ENCODE measurements around the gene COL26A1. TPM values are rescaled to one million over a fixed set of nuclear protein-coding genes. Genes with fewer than 3 reads are reported as not detected.
A peak's percentile ranks its signal among the peaks of the same experiment; 100 is the strongest.

Gene COL26A1
- total RNA-seq, 1 donor from 2014 or later, result 66.2 TPM

DNA sequence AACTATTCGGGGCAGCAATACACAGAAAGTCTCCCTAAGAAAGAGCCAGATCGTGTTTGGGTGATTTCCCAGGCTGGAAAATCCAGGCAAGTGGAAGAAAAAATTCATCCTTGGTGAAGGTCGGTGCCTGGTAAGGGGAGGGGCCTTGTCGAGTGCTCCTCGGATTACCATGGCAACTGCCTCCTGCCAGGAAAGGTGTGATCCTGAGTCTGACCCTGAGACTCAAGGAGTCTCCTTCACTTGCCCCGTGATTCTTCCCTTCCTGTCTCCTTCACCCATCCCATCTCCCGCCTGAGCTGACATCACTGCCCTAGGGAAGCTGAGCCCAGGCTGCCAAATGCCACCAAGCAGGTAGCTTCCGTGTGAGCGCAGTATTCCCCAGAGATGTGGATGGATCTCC, 154.2 kb downstream of the COL26A1 start:
- H3K9me3 Mint-ChIP-seq (ENCODE audit: unreplicated experiment), result peaks cover 6% of the 10 kb centered on the region
- H3K27ac Mint-ChIP-seq (ENCODE audit: unreplicated experiment), result no peak overlapping the region
- H3K36me3 Mint-ChIP-seq (ENCODE audit: unreplicated experiment), result no peaks in the 10 kb centered on the region
- no peak overlapping the region for H3K4me3 Mint-ChIP-seq (ENCODE audit: unreplicated experiment)
- DNase-seq, result no peak
- TF ChIP-seq, protein P1, sequence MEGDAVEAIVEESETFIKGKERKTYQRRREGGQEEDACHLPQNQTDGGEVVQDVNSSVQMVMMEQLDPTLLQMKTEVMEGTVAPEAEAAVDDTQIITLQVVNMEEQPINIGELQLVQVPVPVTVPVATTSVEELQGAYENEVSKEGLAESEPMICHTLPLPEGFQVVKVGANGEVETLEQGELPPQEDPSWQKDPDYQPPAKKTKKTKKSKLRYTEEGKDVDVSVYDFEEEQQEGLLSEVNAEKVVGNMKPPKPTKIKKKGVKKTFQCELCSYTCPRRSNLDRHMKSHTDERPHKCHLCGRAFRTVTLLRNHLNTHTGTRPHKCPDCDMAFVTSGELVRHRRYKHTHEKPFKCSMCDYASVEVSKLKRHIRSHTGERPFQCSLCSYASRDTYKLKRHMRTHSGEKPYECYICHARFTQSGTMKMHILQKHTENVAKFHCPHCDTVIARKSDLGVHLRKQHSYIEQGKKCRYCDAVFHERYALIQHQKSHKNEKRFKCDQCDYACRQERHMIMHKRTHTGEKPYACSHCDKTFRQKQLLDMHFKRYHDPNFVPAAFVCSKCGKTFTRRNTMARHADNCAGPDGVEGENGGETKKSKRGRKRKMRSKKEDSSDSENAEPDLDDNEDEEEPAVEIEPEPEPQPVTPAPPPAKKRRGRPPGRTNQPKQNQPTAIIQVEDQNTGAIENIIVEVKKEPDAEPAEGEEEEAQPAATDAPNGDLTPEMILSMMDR (IDR thresholded peaks at IDR 0.05; ENCODE audit: partially characterized antibody, unreplicated experiment), result no peak
- peaks cover 13% of the 10 kb centered on the region for H3K4me1 Mint-ChIP-seq (ENCODE audit: low read depth, unreplicated experiment)
- peaks cover 2% of the 10 kb centered on the region for H3K27me3 Mint-ChIP-seq (ENCODE audit: unreplicated experiment)

DNA sequence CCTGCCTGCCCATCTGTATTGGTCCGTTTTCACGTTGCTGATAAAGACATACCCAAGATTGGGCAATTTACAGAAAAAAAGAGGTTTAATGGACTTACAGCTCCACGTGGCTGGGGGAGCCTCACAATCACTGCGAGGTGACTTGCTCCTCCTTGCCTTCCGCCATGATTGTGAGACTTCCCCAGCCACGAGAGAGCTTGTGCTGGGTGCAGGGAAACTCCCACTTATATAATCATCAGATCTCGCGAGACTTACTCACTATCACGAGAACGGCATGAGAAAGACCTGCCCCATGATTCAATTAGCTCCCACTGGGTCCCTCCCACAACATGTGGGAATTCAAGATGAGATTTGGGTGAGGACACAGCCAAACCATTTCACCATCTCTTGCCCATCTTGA, 154.6 kb downstream of the COL26A1 start:
- Mint-ChIP-seq H3K27ac (ENCODE audit: unreplicated experiment) (no peak overlapping the region), H3K4me3 (ENCODE audit: unreplicated experiment) (no peak overlapping the region), H3K9me3 (ENCODE audit: unreplicated experiment) (peaks cover 6% of the 10 kb centered on the region), H3K4me1 (ENCODE audit: low read depth, unreplicated experiment) (peaks cover 13% of the 10 kb centered on the region), H3K36me3 (ENCODE audit: unreplicated experiment) (no peaks in the 10 kb centered on the region), H3K27me3 (ENCODE audit: unreplicated experiment) (no peaks in the 10 kb centered on the region)
- no peak for DNase-seq
- TF ChIP-seq, protein P1 (IDR thresholded peaks at IDR 0.05; ENCODE audit: partially characterized antibody, unreplicated experiment), result no peak

DNA sequence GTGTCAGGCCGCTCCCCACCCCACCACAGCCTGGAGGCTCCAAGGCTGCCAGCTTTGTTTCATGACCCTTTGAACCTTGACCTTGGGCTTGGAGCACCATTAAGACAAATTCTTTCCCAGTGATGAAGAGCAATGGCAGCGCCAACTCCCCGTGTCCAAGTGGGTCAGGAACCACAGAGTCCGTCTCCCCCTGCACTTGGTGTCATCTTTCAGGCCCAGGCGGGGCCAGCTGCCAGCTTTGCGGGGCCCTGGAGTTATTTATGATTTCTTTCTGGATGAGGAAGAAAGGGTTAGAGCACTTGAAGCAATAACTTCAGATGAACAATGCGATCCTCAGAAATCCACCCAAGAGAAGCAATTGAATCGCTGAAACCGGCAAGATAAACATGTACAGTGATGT, 155.7 kb downstream of the COL26A1 start:
- H3K27ac Mint-ChIP-seq (ENCODE audit: unreplicated experiment), result no peak overlapping the region
- TF ChIP-seq, protein P1 (IDR thresholded peaks at IDR 0.05; ENCODE audit: partially characterized antibody, unreplicated experiment), result no peak
- no peak overlapping the region for H3K4me3 Mint-ChIP-seq (ENCODE audit: unreplicated experiment)
- peaks cover 7% of the 10 kb centered on the region for H3K9me3 Mint-ChIP-seq (ENCODE audit: unreplicated experiment)
- no peaks in the 10 kb centered on the region for H3K27me3 Mint-ChIP-seq (ENCODE audit: unreplicated experiment)
- H3K36me3 Mint-ChIP-seq (ENCODE audit: unreplicated experiment), result no peaks in the 10 kb centered on the region
- peaks cover 13% of the 10 kb centered on the region for H3K4me1 Mint-ChIP-seq (ENCODE audit: low read depth, unreplicated experiment)
- DNase-seq, result no peak

DNA sequence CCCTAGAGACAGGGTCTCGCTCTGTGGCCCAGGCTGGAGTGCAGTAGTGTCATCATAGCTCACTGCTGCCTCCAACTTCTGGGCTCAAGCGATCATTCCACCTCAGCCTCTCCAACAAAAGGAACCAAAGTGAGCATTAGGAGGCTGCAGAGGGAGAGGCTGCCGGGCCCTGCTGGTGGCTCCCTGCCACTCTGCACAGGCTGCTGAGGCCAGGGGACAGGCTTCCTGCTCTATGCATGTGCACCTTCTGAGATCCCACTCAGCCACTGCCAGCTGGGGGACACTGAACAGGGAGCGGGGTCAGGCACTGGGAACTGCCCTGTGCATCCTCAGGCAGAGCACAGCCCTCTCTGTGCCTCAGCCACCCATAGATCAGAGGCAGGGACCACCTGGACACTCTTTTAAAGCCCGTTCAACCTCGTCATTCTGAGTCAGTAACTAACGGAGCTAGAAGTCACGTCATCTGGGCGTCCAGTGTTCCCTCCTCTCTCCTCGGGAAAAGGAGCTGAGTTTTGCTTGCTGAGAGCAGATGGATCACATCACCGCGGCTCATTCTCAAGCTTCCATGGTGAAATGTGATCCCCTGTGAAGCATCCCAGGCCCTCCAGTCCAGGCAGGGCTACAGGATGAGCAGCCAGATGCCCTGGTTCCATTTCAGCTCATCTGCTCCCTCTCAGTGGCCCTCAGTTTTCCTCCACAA, 156.8 kb downstream of the COL26A1 start:
- peaks cover 13% of the 10 kb centered on the region for H3K4me1 Mint-ChIP-seq (ENCODE audit: low read depth, unreplicated experiment)
- DNase-seq, result no peak
- TF ChIP-seq, protein P1 (IDR thresholded peaks at IDR 0.05; ENCODE audit: partially characterized antibody, unreplicated experiment), result no peak

DNA sequence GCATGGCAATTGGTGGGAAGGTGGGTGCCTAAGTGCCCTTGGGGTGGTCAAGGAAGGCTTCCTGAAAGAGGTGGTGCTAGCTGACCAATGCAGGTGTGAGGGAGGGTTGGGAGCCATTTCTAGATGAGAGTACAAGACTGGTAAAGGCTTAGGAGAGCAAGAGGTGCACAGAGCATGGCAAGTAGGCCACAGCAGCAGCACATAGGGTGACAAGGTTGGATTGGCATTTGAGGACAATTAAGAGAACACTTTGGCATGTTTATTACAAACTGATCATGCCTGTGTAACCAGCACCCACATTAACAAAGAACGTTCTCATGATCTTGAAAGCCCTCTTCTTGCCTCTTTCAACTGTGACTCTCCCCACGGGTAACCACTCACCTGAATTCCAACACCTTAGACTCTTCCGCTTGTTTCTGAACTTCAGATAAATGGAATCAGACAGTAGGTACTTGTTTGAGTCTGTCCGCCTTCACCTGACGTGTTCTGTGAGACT, 158.8 kb downstream of the COL26A1 start:
- no peak overlapping the region for H3K4me3 Mint-ChIP-seq (ENCODE audit: unreplicated experiment)
- H3K4me1 Mint-ChIP-seq (ENCODE audit: low read depth, unreplicated experiment), result peaks cover 12% of the 10 kb centered on the region
- no peaks in the 10 kb centered on the region for H3K27me3 Mint-ChIP-seq (ENCODE audit: unreplicated experiment)
- no peaks in the 10 kb centered on the region for H3K36me3 Mint-ChIP-seq (ENCODE audit: unreplicated experiment)
- TF ChIP-seq, protein P1 (IDR thresholded peaks at IDR 0.05; ENCODE audit: partially characterized antibody, unreplicated experiment), result no peak
- no peak overlapping the region for H3K27ac Mint-ChIP-seq (ENCODE audit: unreplicated experiment)
- DNase-seq, result no peak
- peaks cover 6% of the 10 kb centered on the region for H3K9me3 Mint-ChIP-seq (ENCODE audit: unreplicated experiment)

More for the DNA sequence above, 156.8 kb downstream of the COL26A1 start:
- peak overlapping the region; percentile 48 for H3K27ac Mint-ChIP-seq (ENCODE audit: unreplicated experiment)
- H3K4me3 Mint-ChIP-seq (ENCODE audit: unreplicated experiment), result no peak overlapping the region
- H3K27me3 Mint-ChIP-seq (ENCODE audit: unreplicated experiment), result no peaks in the 10 kb centered on the region
- no peaks in the 10 kb centered on the region for H3K36me3 Mint-ChIP-seq (ENCODE audit: unreplicated experiment)
- peaks cover 8% of the 10 kb centered on the region for H3K9me3 Mint-ChIP-seq (ENCODE audit: unreplicated experiment)

Data from glutamatergic neuron (in vitro differentiated cells).